ENCODE results near the gene MACROD1.

MACROD1 gene

GRCh38 chr11:64152841-64153691 is 12.8 kb downstream of the MACROD1 start:
- DNase-seq (ENCODE audit: low read depth in 1 of 2, low spot score in 1 of 2): peak; percentile 59

GRCh38 chr11:64151337-64151736 is 14.6 kb downstream of the MACROD1 start:
- no peak for DNase-seq (ENCODE audit: low read depth in 1 of 2, low spot score in 1 of 2)

- no peak for DNase-seq (ENCODE audit: low read depth in 1 of 2, low spot score in 1 of 2)
Measured at GRCh38 chr11:64150481-64151239, 15.3 kb downstream of the MACROD1 start.

- no peak for DNase-seq (ENCODE audit: low read depth in 1 of 2, low spot score in 1 of 2)
Measured at GRCh38 chr11:64150051-64150450, 15.9 kb downstream of the MACROD1 start.

- no peak for DNase-seq (ENCODE audit: low read depth in 1 of 2, low spot score in 1 of 2)
Measured at GRCh38 chr11:64148917-64149617, 16.8 kb downstream of the MACROD1 start.

GRCh38 chr11:64148226-64148916 is 17.5 kb downstream of the MACROD1 start:
- peak; percentile 54 to 55 for DNase-seq (ENCODE audit: low read depth in 1 of 2, low spot score in 1 of 2)

GRCh38 chr11:64146036-64146955 is 19.6 kb downstream of the MACROD1 start:
- peak; percentile 18 to 32 for DNase-seq (ENCODE audit: low read depth in 1 of 2, low spot score in 1 of 2)

GRCh38 chr11:64144587-64145472 is 21.1 kb downstream of the MACROD1 start:
- no peak for DNase-seq (ENCODE audit: low read depth in 1 of 2, low spot score in 1 of 2)

- no peak for DNase-seq (ENCODE audit: low read depth in 1 of 2, low spot score in 1 of 2)
Measured at GRCh38 chr11:64141081-64141783, 24.7 kb downstream of the MACROD1 start.

- no peak for DNase-seq (ENCODE audit: low read depth in 1 of 2, low spot score in 1 of 2)
Measured at GRCh38 chr11:64140082-64140481, 25.8 kb downstream of the MACROD1 start.

- no peak for DNase-seq (ENCODE audit: low read depth in 1 of 2, low spot score in 1 of 2)
Measured at GRCh38 chr11:64139049-64139448, 26.9 kb downstream of the MACROD1 start.

GRCh38 chr11:64138398-64138797 is 27.5 kb downstream of the MACROD1 start:
- no peak for DNase-seq (ENCODE audit: low read depth in 1 of 2, low spot score in 1 of 2)

- DNase-seq (ENCODE audit: low read depth in 1 of 2, low spot score in 1 of 2): no peak
Measured at GRCh38 chr11:64136765-64137441, 29.0 kb downstream of the MACROD1 start.

- no peak for DNase-seq (ENCODE audit: low read depth in 1 of 2, low spot score in 1 of 2)
Measured at GRCh38 chr11:64135711-64136110, 30.2 kb downstream of the MACROD1 start.

GRCh38 chr11:64134963-64135362 is 30.9 kb downstream of the MACROD1 start:
- DNase-seq (ENCODE audit: low read depth in 1 of 2, low spot score in 1 of 2): no peak

GRCh38 chr11:64132982-64133705 is 32.8 kb downstream of the MACROD1 start:
- DNase-seq (ENCODE audit: low read depth in 1 of 2, low spot score in 1 of 2): no peak

GRCh38 chr11:64132191-64132771 is 33.6 kb downstream of the MACROD1 start:
- no peak for DNase-seq (ENCODE audit: low read depth in 1 of 2, low spot score in 1 of 2)
